H1 (cell line): ENCODE results near the gene COQ8A. TPM values are rescaled to one million over a fixed set of nuclear protein-coding genes. Genes with fewer than 3 reads are reported as not detected.

ENCODE experiments used
- BRCA1 ChIP-seq: IDR thresholded peaks from 2 replicates; pipeline ENCODE4 v1.6.1; 2012; ENCODE audit warnings: low read depth, low read length, improper control_type of control experiment
- CHD1 ChIP-seq: IDR thresholded peaks from 2 replicates; pipeline ENCODE4 v1.6.1; 2012; ENCODE audit warnings: low read depth, low read length, improper control_type of control experiment
- CTCF ChIP-seq, 3 experiments: IDR thresholded peaks; 1 replicate in 2 of 3; 2 replicates in 1 of 3; pipeline versions ENCODE4 v1.5.1 to v1.6.1; 2011; ENCODE audit warnings: low read length in 3 of 3, mild to moderate bottlenecking in 3 of 3, inconsistent platforms in 2 of 3, low read depth in 1 of 3, moderate library complexity in 1 of 3; ENCODE audit not compliant: insufficient read depth in 1 of 3; ENCODE audit errors: control extremely low read depth in 1 of 3
- EGR1 ChIP-seq: IDR thresholded peaks from 2 replicates; pipeline ENCODE4 v1.6.1; 2011; ENCODE audit warnings: low read depth, low read length, borderline replicate concordance
- GTF2F1 ChIP-seq: IDR thresholded peaks from 2 replicates; pipeline ENCODE4 v1.6.1; 2012; ENCODE audit warnings: low read depth, low read length, improper control_type of control experiment, borderline replicate concordance
- MAX ChIP-seq: IDR thresholded peaks from 2 replicates; pipeline ENCODE4 v1.6.1; 2012; ENCODE audit warnings: inconsistent platforms
- RNF2 ChIP-seq: fragments of 200-900, 300-1000 bp; sonication (generic); IDR thresholded peaks from 2 replicates; pipeline ENCODE4 v1.7.1; 2016; ENCODE audit warnings: borderline replicate concordance, low read depth, mild to moderate bottlenecking, antibody characterized with exemption, low read length; ENCODE audit not compliant: poor library complexity, severe bottlenecking; ENCODE audit errors: missing control alignments
- TBP ChIP-seq: IDR thresholded peaks from 2 replicates; pipeline ENCODE4 v1.6.1; 2011; ENCODE audit warnings: low read depth, low read length, improper control_type of control experiment
- TCF12 ChIP-seq: IDR thresholded peaks from 2 replicates; pipeline ENCODE4 v1.6.1; 2011; ENCODE audit warnings: low read depth, mild to moderate bottlenecking, low read length
- polyA plus RNA-seq, 7 experiments: library from polyadenylated mRNA; depleted of rRNA in 3 of 7; stranded (reverse) in 5 of 7; unstranded in 2 of 7; fragments of >200 nt in 5 of 7; fragments of 200-250 nt in 2 of 7; gene quantifications; 1 replicate in 5 of 7; 2 replicates in 1 of 7; 4 replicates in 1 of 7; pipeline versions ENCODE4 v1.2.1 to v1.2.3, GENCODE V29; 2011 to 2013; ENCODE audit warnings: missing spikeins in 2 of 7, mixed read lengths in 2 of 7
- total RNA-seq: library from RNA; stranded (reverse); fragmentation: NEBNext Ultra II Directional; extraction: Animal tissue kit (Norgen Biotek cat#: 25700); gene quantifications from 2 replicates; pipeline ENCODE4 v1.2.1, GENCODE V29; 2021

The COQ8A gene
- total and polyA plus RNA-seq, 2 of the 8 experiments (the other 6 are each of a cell fraction or from before 2014, with no cell fraction given): 28.5 to 38.9 TPM

GRCh38 chr1:226984521-226985238 is 44.6 kb downstream of the COQ8A start (continued):
- TF ChIP-seq CTCF (IDR thresholded peaks at IDR 0.05; ENCODE audit: control extremely low read depth in 1 of 3, insufficient read depth in 1 of 3, low read depth in 1 of 3, low read length in 3 of 3): no peak
- TF ChIP-seq GTF2F1: no peak
- no peak for TF ChIP-seq BRCA1
- TF ChIP-seq TBP: no peak
- no peak for TF ChIP-seq TCF12
- no peak for TF ChIP-seq RNF2
- TF ChIP-seq MAX: no peak
- no peak for TF ChIP-seq CHD1
- TF ChIP-seq EGR1: no peak
